Measurements from ENCODE around the gene SSR4. TPM values are rescaled to one million over a fixed set of nuclear protein-coding genes. Genes with fewer than 3 reads are reported as not detected.

SSR4 gene
- total RNA-seq, 1 experiment from 2014 or later, result 107 TPM

DNA sequence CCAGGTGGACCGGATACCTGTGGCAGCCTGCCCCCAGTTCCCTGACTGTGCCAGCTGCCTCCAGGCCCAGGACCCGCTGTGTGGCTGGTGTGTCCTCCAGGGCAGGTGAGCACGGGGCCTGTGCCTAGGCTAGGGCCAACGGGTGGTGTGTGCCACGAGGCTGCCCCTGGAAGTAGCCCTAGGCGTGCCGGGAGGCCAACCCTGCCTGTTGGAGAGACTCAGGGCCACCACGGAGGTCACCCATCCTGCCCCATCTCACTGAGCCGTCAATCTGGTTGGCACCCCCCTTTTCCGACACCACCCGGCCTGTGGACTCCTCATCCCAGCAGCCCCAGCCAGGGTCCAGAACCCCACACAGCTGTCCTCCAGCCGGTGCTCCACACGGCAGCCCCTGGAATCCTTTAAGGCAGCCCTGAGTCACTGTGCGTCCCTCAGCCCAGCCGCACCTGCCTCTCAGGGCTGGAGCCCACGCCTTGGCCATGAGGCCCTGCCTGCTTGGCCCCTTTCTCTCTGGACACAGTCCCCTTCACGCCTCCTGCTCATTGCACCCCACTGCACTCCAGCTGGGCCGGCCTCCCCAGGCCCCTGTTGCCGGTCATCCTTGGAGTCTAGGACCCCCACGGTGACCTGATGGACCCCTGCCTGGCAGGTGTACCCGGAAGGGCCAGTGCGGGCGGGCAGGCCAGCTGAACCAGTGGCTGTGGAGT is 25.2 kb upstream of the SSR4 start:
- DNase-seq (ENCODE audit: low read depth), result no peak

GRCh38 chrX:153769865-153770600 is 24.4 kb upstream of the SSR4 start:
- DNase-seq (ENCODE audit: low read depth), result no peak

DNA sequence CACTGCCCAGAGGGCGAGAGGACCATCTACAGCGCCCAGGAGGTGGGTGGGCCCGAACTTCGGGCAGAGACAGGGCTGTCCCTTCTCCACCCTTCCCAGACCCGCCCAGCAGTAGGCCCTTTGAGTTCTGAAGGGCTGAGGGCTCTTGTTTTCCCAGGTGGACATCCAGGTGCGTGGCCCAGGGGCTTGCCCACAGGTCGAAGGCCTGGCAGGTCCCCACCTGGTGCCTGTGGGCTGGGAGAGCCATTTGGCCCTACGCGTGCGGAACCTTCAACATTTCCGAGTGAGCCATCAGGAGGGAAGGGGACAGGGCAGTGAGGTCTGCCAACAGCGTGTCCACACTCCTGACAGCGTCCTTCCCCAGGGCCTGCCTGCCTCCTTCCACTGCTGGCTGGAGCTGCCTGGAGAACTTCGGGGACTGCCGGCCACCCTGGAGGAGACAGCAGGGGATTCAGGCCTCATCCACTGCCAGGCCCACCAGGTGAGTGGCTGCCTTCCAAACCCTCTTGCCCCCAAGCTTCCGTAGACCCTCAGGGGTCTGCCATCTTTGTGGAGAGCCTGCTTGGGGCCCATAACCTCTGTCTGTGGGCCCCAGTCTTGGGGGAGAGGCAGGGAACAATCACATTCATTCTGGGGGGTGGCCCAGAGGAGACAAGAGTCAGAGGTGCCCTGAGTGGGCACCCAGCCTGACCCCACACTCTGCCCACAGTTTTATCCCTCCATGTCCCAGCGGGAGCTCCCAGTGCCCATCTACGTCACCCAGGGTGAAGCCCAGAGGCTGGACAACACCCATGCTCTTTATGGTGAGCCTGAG is 23.7 kb upstream of the SSR4 start:
- DNase-seq (ENCODE audit: low read depth), result no peak

DNA sequence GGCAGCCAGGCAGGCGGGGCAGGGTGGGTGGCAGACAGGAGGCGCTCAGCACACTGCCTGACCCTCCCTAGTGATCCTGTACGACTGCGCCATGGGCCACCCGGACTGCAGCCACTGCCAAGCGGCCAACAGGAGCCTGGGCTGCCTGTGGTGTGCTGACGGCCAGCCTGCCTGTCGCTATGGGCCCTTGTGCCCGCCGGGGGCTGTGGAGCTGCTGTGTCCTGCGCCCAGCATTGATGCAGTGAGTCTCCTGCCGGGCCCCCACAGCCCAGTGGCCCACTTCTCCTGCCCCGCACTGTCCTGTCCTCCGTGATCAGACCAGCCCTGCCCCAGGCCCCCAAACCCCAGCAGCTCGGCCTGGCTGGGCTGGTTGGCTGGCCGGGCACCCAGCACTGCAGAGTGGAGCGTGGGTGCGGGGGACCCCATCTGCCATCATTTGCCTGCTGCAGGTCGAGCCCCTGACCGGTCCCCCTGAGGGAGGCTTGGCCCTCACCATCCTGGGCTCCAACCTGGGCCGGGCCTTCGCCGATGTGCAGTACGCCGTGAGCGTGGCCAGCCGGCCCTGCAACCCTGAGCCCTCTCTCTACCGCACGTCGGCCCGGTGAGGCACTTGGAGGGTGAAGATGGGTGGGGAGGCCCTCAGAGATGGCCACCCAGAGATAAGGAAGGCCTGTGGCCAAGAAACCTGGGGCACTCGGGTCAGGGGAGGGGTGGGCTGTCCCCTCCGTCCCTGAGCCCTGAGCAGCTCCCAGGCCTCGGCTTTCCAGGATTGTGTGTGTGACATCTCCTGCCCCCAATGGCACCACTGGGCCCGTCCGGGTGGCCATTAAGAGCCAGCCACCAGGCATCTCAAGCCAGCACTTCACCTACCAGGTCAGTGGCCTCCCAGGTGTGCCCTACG is 22.8 kb upstream of the SSR4 start:
- DNase-seq (ENCODE audit: low read depth), result no peak

- DNase-seq (ENCODE audit: low read depth), result no peak
Measured at GRCh38 chrX:153772316-153773217, 21.9 kb upstream of the SSR4 start.

DNA sequence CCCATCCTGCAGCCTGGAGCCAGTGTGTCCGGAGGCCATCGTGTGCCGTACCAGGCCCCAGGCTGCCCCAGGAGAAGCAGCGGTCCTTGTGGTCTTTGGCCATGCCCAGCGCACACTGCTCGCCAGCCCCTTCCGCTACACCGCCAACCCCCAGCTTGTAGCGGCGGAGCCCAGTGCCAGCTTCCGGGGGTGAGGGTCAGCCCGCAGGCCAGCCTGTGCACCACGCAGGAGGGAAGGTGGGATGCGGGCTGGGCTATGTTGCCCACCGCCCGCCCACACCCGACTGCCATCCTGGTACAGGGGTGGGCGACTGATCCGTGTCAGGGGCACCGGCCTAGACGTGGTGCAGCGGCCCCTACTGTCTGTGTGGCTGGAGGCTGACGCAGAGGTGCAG is 21.3 kb upstream of the SSR4 start:
- no peak for DNase-seq (ENCODE audit: low read depth)

GRCh38 chrX:153773741-153774575 is 20.5 kb upstream of the SSR4 start:
- no peak for DNase-seq (ENCODE audit: low read depth)

DNA sequence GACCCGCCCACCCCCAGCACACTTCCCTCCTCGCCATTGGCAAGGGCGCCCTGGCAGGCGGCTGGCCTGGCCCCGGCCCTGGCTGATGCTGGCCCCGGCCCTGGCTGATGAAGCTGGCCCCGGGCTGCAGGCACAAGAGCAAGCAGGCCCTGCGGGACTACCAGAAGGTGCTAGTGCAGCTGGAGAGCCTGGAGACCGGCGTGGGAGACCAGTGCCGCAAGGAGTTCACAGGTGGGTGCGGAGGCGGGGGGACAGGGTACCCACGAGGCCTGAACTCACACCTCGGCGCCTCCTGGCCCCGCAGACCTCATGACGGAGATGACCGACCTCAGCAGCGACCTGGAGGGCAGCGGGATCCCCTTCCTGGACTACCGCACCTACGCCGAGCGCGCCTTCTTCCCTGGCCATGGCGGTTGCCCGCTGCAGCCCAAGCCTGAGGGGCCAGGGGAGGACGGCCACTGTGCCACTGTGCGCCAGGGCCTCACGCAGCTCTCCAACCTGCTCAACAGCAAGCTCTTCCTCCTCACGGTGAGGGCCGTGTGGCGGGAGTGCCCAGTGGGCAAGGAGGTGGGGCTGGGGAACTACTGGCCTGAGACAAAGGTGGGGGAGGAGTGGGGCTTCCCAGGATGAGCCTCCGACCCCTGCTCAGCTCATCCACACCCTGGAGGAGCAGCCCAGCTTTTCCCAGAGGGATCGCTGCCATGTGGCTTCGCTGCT is 19.7 kb upstream of the SSR4 start:
- no peak for DNase-seq (ENCODE audit: low read depth)

GRCh38 chrX:153775293-153776119 is 19.0 kb upstream of the SSR4 start:
- no peak for DNase-seq (ENCODE audit: low read depth)

DNA sequence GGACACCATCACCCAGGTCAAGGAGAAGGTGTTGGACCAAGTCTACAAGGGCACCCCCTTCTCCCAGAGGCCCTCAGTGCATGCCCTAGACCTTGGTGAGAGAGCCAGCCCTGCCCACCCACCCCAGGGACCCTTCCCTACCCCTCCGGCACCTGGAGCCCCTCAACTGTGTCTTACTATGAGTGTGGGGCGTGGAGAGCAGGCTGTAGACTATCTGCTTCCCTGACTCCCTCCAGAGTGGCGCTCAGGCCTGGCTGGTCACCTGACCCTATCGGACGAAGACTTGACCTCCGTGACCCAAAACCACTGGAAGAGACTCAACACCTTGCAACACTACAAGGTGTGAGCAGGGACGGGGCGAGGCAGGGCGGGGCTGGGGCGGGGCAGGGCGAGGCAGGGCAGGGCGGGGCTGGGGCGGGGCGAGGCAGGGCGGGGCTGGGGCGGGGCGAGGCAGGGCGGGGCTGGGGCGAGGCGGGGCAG is 18.3 kb upstream of the SSR4 start:
- no peak for DNase-seq (ENCODE audit: low read depth)

DNA sequence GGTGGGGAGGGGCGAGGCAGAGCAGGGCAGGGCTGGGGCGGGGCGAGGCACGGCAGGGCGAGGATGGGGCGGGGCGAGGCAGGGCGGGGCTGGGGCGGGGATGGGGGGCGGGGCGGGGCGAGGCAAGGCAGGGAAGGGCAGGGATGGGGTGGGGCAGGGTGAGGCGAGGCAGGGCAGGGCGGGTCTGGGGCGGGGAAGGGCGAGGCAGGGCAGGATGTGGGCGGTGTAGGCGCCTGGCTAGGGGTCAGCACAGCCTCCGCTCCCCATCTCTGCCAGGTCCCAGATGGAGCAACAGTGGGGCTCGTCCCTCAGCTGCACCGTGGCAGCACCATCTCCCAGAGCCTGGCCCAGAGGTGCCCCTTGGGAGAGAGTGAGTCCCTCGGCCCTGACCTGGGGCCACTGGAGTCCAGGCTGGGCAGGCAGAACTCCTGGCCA is 17.8 kb upstream of the SSR4 start:
- DNase-seq (ENCODE audit: low read depth), result no peak

GRCh38 chrX:153777261-153778090 is 17.0 kb upstream of the SSR4 start:
- no peak for DNase-seq (ENCODE audit: low read depth)

DNA sequence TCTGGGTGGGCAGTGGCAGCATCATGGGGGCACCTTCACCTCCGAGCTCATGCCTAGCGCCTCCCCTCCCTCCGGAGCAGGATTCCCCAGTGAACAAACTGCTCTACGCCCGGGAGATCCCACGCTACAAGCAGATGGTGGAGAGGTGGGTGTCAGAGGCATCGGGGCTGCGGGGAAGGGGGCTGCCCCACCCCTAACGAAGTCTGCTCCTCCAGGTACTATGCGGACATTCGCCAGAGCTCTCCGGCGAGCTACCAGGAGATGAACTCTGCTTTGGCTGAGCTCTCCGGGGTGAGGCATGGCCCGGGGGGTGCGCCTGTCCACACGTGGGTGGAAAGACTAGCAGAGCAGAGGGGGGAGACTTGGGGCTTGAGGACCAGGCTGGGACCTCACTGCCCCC is 16.3 kb upstream of the SSR4 start:
- no peak for DNase-seq (ENCODE audit: low read depth)

DNA sequence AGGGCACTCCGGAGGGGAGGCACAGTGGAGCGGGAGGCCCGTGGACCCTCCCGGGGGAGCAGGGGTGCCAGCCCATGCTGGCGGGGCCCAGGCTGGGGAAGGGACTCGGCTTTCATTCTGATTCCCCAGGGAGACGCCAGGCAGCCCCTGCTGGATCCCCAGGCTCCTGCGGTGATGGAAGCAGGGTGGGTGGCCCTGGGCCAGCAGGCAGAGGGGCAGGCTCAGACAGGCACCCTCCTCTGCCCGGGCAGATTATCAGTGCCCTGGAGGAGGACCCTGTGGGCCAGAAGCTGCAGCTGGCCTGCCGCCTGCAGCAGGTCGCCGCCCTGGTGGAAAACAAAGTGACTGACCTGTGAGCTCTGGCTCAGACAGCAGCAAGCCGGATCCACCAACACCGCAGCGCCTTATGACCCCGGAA is 15.8 kb upstream of the SSR4 start:
- DNase-seq (ENCODE audit: low read depth), result no peak

DNA sequence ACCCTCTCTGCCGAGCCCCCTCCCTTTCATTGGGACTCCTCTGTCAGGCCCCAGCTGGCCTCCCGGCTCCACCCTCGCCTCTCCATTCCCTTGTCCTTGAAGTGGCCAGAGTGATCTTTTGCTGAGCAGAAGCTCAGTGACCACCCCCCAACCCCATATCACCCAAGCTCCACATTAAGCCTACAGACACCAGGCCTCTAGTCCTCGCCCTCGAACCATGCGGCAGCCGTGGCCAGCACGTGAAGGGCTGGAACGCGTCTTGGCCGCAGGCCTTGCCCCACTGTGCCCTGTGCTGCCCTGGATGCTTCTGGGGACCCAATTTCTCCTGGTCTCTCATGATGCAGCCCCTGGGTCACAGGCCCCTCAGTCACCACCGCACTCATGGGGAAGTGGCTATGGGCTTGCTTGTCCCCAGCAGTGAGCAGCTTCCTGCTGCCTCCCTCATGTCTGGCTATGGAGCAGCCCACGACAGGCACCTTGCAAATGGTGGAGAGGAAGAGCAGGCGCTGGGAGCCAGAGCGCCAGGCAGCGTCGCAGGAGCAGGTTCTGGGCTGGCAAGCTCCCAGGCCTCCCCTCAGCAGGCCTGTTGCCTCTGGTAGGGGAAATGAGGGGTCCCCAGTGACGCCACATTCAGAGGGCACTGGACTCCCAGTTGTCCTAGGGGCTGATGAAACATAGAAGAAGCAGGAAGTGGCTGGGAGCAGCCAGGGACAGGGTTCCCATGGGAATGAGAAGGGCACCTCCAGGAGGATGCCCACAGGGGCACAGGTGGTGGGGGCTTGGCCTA is 14.4 kb upstream of the SSR4 start:
- DNase-seq (ENCODE audit: low read depth), result no peak
